Erythroblast (primary cell): ENCODE results near the gene CNOT8.

Experiments
- GATA1 ChIP-seq: IDR thresholded peaks from 2 replicates; pipeline ENCODE4 v1.6.1; 2011; ENCODE audit warnings: low read depth, mild to moderate bottlenecking, control low read depth, low read length, moderate library complexity
- POLR2A ChIP-seq: IDR thresholded peaks from 2 replicates; pipeline ENCODE4 v1.6.1; 2011; ENCODE audit warnings: mild to moderate bottlenecking, low read length

DNA sequence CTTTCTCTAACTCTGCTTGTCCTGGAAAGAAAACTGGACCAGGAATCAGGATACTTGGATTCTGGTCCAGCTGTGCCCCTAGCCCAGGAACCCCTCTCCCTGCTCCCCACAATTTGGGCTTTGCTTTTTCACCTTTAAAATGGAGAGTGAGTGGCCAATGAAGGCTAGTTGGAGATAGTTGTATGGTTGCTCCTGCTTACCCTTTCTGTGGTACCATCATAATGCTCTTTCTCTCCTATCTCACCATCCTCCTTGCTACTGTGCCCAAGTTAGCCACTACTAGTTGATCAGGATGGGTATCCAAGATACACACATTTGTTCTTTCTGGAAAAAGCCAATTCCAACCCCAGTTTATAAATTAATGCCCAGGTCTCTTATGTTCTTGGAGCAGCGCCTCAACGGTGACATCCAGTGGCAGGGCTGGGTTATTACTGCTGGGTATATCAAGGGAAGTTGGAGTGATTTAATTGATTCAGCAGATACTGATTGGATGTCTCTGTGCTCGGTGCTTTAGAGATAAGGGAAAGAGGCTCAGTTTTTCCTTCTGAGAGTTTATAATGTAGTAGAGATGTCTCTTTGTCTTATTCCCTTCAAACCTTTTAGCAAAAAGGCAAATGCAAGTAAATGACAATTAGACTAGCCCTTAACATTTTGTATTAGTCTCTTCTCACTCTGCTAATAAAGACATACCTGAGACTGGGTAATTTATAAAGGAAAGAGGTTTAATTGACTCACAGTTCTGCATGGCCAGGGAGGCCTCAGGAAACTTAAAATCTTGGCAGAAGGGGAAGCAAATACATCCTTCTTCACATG is 46.6 kb upstream of the CNOT8 start:
- TF ChIP-seq POLR2A (no peak), GATA1 (no peak)
